Psoas muscle (tissue), 8 donors: ENCODE measurements around the gene PTPN23. TPM values are rescaled to one million over a fixed set of nuclear protein-coding genes. Genes with fewer than 3 reads are reported as not detected.
A peak's percentile ranks its signal among the peaks of the same experiment; 100 is the strongest.

Source experiments
- ATAC-seq, 4 donors: fragments of 200-7000 bp; cut with Tn5 transposase; one replicate each; pipeline ENCODE4 v1.9.1; 2020; ENCODE audit warnings: moderate library complexity in 3 of 4, mild to moderate bottlenecking in 2 of 4
- DNase-seq, 2 donors: peaks; one replicate each; pipeline ENCODE4 v3.0.0-alpha.2; 2020
- H3K27ac ChIP-seq: fragments of 200-600 bp; one replicate; pipeline ENCODE4 v1.8.0; 2022
- H3K27me3 ChIP-seq, 3 donors: fragments of 200-600 bp in 1 of 3; one replicate each; pipeline versions ENCODE4 v1.6.1 to v1.8.0; 2013 to 2022; ENCODE audit warnings: low read length in 2 of 3, mild to moderate bottlenecking in 2 of 3, moderate library complexity in 1 of 3; ENCODE audit not compliant: insufficient read depth in 3 of 3
- H3K36me3 ChIP-seq, 2 donors: fragments of 200-600 bp in 1 of 2; one replicate each; pipeline versions ENCODE4 v1.6.1 to v1.8.0; 2013 to 2022; ENCODE audit warnings: low read depth in 1 of 2, mild to moderate bottlenecking in 1 of 2, moderate library complexity in 1 of 2; ENCODE audit not compliant: insufficient read depth in 1 of 2
- H3K4me1 ChIP-seq: fragments of 200-600 bp; one replicate; pipeline ENCODE4 v1.8.0; 2022
- H3K4me3 ChIP-seq: fragments of 200-600 bp; one replicate; pipeline ENCODE4 v1.8.0; 2022; ENCODE audit warnings: mild to moderate bottlenecking
- H3K9me3 ChIP-seq: fragments of 200-600 bp; one replicate; pipeline ENCODE4 v1.8.0; 2022
- WGBS, 3 donors: extraction: QIAGEN DNeasy Blood & Tissue Kit; methylation state at CpG; one replicate each; pipeline versions ENCODE4 v1.1.6 to v1.1.7; 2013; 5-methylcytosine and 5-hydroxymethylcytosine counted together
- intact Hi-C, 2 donors: fragments of 100-400 bp; cut with DNase I; formaldehyde crosslinking; loops; one replicate each; pipeline versions ENCODE4 v1.11.0 to v1.14.2; 2022
- polyA plus RNA-seq, 3 donors: library from polyadenylated mRNA; stranded (reverse); fragments of 200-250 nt; gene quantifications; one replicate each; pipeline ENCODE4 v1.2.3, GENCODE V29; 2013
- total RNA-seq, 4 donors: library from RNA; stranded (reverse); fragmentation: NEBNext Ultra II Directional in 2 of 4; extraction: Animal tissue kit (Norgen Biotek cat#: 25700) in 2 of 4; gene quantifications; one replicate each; pipeline versions ENCODE4 v1.2.1 to v1.2.4, GENCODE V29; 2021 to 2023
- TF ChIP-seq, protein P1 (sequence below): fragments of 200-600 bp; IDR thresholded peaks from one replicate; pipeline ENCODE4 v1.8.0; 2022; ENCODE audit warnings: antibody characterized with exemption
- donor health status: healthy with polysubstance abuse.
- donor health status: DM: no; HTN: no; CAD: no; lungs with moderate emphysema.
- donor health status: Bipolar disorder and iron deficiency.
- donor health status: healthy.
- donor health status: DM: yes; HTN: yes; CAD: no.
- donor health status: DM: no; HTN: no; CAD: no.
- donor health status: DM: no; HTN: no; CAD: no.
- donor health status: DM: yes; HTN: yes; CAD: no.

The PTPN23 gene
- total and polyA plus RNA-seq, 7 donors: 14.3 to 47.5 (median 30.9) TPM

- Histone ChIP-seq H3K4me1 (no peaks in the 10 kb centered on the region), H3K9me3 (no peaks in the 10 kb centered on the region), H3K4me3 (no peak overlapping the region), H3K36me3 (peaks cover 5 to 89% of the 10 kb centered on the region in 2 donors), H3K27ac (no peak overlapping the region), H3K27me3 (no peaks in the 10 kb centered on the region)
- intact Hi-C loops: no loop called here
- 78 to 91% (median 82%) methylated on average over 3 of the region's 3 CpGs for WGBS, 3 donors
- TF ChIP-seq, protein P1, sequence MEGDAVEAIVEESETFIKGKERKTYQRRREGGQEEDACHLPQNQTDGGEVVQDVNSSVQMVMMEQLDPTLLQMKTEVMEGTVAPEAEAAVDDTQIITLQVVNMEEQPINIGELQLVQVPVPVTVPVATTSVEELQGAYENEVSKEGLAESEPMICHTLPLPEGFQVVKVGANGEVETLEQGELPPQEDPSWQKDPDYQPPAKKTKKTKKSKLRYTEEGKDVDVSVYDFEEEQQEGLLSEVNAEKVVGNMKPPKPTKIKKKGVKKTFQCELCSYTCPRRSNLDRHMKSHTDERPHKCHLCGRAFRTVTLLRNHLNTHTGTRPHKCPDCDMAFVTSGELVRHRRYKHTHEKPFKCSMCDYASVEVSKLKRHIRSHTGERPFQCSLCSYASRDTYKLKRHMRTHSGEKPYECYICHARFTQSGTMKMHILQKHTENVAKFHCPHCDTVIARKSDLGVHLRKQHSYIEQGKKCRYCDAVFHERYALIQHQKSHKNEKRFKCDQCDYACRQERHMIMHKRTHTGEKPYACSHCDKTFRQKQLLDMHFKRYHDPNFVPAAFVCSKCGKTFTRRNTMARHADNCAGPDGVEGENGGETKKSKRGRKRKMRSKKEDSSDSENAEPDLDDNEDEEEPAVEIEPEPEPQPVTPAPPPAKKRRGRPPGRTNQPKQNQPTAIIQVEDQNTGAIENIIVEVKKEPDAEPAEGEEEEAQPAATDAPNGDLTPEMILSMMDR: no peak
- DNase-seq (no peak), ATAC-seq (peak in 1 of 4 donors; percentile 12)
These were observed 33.3 kb downstream of the PTPN23 start for GRCh38 chr3:47414161-47414564.

- no peaks in the 10 kb centered on the region for H3K27me3 ChIP-seq
- H3K36me3 ChIP-seq: peaks cover 5 to 88% of the 10 kb centered on the region in 2 donors
- H3K4me3 ChIP-seq: no peak overlapping the region
- ATAC-seq: no peak
- H3K9me3 ChIP-seq: no peaks in the 10 kb centered on the region
- 64 to 78% (median 68%) methylated on average over 16 of the region's 16 CpGs for WGBS, 3 donors
- H3K4me1 ChIP-seq: no peaks in the 10 kb centered on the region
- no peak overlapping the region for H3K27ac ChIP-seq
- TF ChIP-seq, protein P1: no peak
- no peak for DNase-seq
- intact Hi-C loops: no loop called here
These were observed 34.1 kb downstream of the PTPN23 start for GRCh38 chr3:47414666-47415587.

GRCh38 chr3:47416041-47416440 lies 35.2 kb downstream of the PTPN23 start:
- Histone ChIP-seq H3K9me3 (no peaks in the 10 kb centered on the region), H3K4me3 (no peak overlapping the region), H3K27me3 (no peaks in the 10 kb centered on the region), H3K4me1 (peaks cover 1% of the 10 kb centered on the region), H3K27ac (no peak overlapping the region), H3K36me3 (peaks cover 4 to 91% of the 10 kb centered on the region in 2 donors)
- ATAC-seq (no peak), DNase-seq (no peak)
- TF ChIP-seq, protein P1: no peak
- intact Hi-C loops: no loop called here
- 80 to 86% (median 85%) methylated on average over 9 of the region's 9 CpGs for WGBS, 3 donors

DNA sequence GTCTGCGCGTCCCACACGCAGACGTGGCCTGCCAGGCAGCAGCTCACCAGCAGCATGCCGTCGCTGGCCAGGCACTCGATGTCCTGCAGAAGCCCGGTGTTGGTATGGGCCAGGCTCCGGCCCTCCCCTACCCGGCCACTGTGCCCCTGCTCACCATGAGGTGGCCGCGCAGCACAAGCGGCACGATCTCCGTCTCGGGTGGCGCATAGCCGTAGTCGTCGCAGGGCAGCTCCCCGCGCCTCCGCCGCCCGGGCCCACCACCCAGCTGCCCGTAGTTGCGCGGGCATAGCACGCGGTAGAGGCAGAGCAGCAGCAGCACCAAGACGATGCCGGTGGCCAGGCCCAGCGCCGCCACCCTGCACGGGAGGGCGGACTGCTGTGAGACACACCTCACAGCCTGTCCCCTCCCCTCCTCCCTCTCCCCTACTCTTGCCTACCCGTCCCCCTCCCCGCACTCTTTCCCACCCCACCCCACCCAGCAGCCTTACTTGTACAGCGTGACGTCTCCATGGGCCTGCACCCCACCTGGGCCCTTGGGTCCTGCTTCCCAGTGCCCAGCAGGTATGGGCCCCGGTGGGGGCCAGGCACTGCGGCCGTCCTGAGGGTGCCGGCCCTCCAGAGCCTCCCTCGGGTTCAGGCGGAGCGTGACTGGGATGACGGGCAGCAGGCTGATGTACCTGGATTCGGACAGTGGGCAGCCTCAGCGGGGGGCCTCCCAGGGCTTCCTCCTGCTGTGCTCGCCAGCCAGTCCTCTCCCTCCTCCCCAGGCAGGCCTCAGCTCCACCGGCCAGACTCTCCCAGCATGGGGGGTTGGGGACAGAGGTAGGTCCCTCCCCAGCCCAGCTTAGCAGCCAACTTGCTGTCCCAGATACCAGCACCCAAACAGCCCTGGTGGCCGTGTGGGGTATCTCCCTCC lies 37.6 kb downstream of the PTPN23 start:
- no peaks in the 10 kb centered on the region for H3K27me3 ChIP-seq
- H3K27ac ChIP-seq: no peak overlapping the region
- peaks cover 13% of the 10 kb centered on the region for H3K4me1 ChIP-seq
- WGBS, 3 donors: 90 to 91% (median 91%) methylated on average over 45 to 53 of the region's 53 CpGs
- no peaks in the 10 kb centered on the region for H3K9me3 ChIP-seq
- H3K36me3 ChIP-seq: peaks cover 0 to 80% of the 10 kb centered on the region in 2 donors
- TF ChIP-seq, protein P1: no peak
- DNase-seq (no peak), ATAC-seq (no peak)
- intact Hi-C loops: no loop called here
- H3K4me3 ChIP-seq: no peak overlapping the region
